Endothelial cell of umbilical vein (primary cell): Measurements from ENCODE around the gene ERBB4. TPM values are rescaled to one million over a fixed set of nuclear protein-coding genes. Genes with fewer than 3 reads are reported as not detected.

Experiments used
- BruUV-seq: library from RNA; stranded (reverse); fragments of 400-500 nt; replicated peaks from 2 replicates; lab custom pipeline; 2021; lab: Mats Ljungman, UMichigan
- CTCF ChIA-PET: fragments of 300-600, 350-600 bp; sonication (Branson Sonifier 250); formaldehyde crosslinking; loops from one replicate; lab custom pipeline; 2021; ENCODE audit warnings: antibody characterized with exemption, inconsistent platforms; lab: Charles Lee
- POLR2A ChIA-PET: fragments of 300-600, 350-600 bp; sonication (Branson Sonifier 250); formaldehyde crosslinking; loops from one replicate; lab custom pipeline; 2021; ENCODE audit warnings: antibody characterized with exemption, inconsistent platforms; lab: Charles Lee
- DNase-seq: peaks from one replicate; pipeline ENCODE4 v3.0.0-alpha.2; 2011; ENCODE audit warnings: low read depth, low spot score
- FAIRE-seq: peaks from 2 replicates; lab custom pipeline; 2011; peaks lifted over from hg19 to GRCh38; lab: Jason Lieb, UNC
- H2AFZ ChIP-seq: 2 replicates; pipeline ENCODE4 v1.6.0; 2012; ENCODE audit warnings: low read depth, low read length, control low read depth, inconsistent platforms
- H3K27ac ChIP-seq: 2 replicates; pipeline ENCODE4 v1.5.1; 2011; ENCODE audit warnings: low read depth, mild to moderate bottlenecking, control low read depth, low read length, moderate library complexity; ENCODE audit not compliant: insufficient read depth
- H3K27me3 ChIP-seq, 2 experiments: 2 replicates each; pipeline versions ENCODE4 v1.6.0 to v1.6.1; 2011; ENCODE audit warnings: low read length in 2 of 2, mixed read lengths in 1 of 2; ENCODE audit not compliant: control insufficient read depth in 2 of 2, insufficient read depth in 2 of 2
- H3K36me3 ChIP-seq, 2 experiments: 2 replicates in 1 of 2; 3 replicates in 1 of 2; pipeline ENCODE4 v1.5.1; 2011; ENCODE audit warnings: low read length in 2 of 2, mild to moderate bottlenecking in 1 of 2, moderate library complexity in 1 of 2; ENCODE audit not compliant: control insufficient read depth in 2 of 2, insufficient read depth in 2 of 2; ENCODE audit errors: extremely low read depth in 1 of 2
- H3K4me1 ChIP-seq: 3 replicates; pipeline ENCODE4 v1.5.1; 2011; ENCODE audit warnings: mild to moderate bottlenecking, low read length; ENCODE audit not compliant: control insufficient read depth, insufficient read depth; ENCODE audit errors: extremely low read depth
- H3K4me2 ChIP-seq: 2 replicates; pipeline ENCODE4 v1.6.1; 2011; ENCODE audit warnings: low read length, control low read depth, mixed read lengths; ENCODE audit not compliant: insufficient read depth
- H3K4me3 ChIP-seq, 3 experiments: fragments of 200-600 bp in 1 of 3; sonication (generic), shearing (Covaris generic) in 1 of 3; replicated peaks in 1 of 3; 2 replicates each; pipeline ENCODE4 v1.5.1; 2011 to 2016; ENCODE audit warnings: control low read depth in 3 of 3, low read length in 3 of 3, mild to moderate bottlenecking in 2 of 3, inconsistent platforms in 1 of 3, low read depth in 1 of 3, moderate library complexity in 1 of 3; ENCODE audit not compliant: insufficient read depth in 1 of 3
- H3K79me2 ChIP-seq: 2 replicates; pipeline ENCODE4 v1.6.0; 2012; ENCODE audit warnings: low read length, inconsistent platforms; ENCODE audit not compliant: control insufficient read depth, insufficient read depth
- H3K9ac ChIP-seq: replicated peaks from 2 replicates; pipeline ENCODE3; 2011; ENCODE audit warnings: low read length, control low read depth; ENCODE audit not compliant: insufficient read depth; ENCODE audit errors: extremely low read depth
- H3K9me1 ChIP-seq: replicated peaks from 3 replicates; pipeline ENCODE4 v1.6.0; 2011; ENCODE audit warnings: mild to moderate bottlenecking, low read length; ENCODE audit not compliant: control insufficient read depth, insufficient read depth; ENCODE audit errors: extremely low read depth
- H3K9me3 ChIP-seq: replicated peaks from 2 replicates; pipeline ENCODE4 v1.5.1; 2012; ENCODE audit warnings: low read length, inconsistent platforms; ENCODE audit not compliant: control insufficient read depth, insufficient read depth
- H4K20me1 ChIP-seq: replicated peaks from 2 replicates; pipeline ENCODE3; 2011; ENCODE audit warnings: mild to moderate bottlenecking, low read length; ENCODE audit not compliant: control insufficient read depth, insufficient read depth; ENCODE audit errors: extremely low read depth
- CTCF ChIP-seq, 2 donors: IDR thresholded peaks; 1 replicate in 1 of 2; 2 replicates in 1 of 2; pipeline ENCODE4 v1.5.1; 2011; ENCODE audit warnings: low read length in 2 of 2, mild to moderate bottlenecking in 2 of 2, moderate library complexity in 2 of 2, control low read depth in 1 of 2, inconsistent platforms in 1 of 2, low read depth in 1 of 2; ENCODE audit not compliant: insufficient read depth in 1 of 2; ENCODE audit errors: extremely low read depth in 1 of 2
- EZH2 ChIP-seq: IDR thresholded peaks from 2 replicates; pipeline ENCODE4 v1.6.1; 2012; ENCODE audit warnings: borderline replicate concordance, low read depth, mild to moderate bottlenecking, moderate library complexity, low read length, inconsistent platforms; ENCODE audit not compliant: severe bottlenecking
- FOS ChIP-seq: IDR thresholded peaks from 2 replicates; pipeline ENCODE4 v1.6.1; 2011; ENCODE audit warnings: mild to moderate bottlenecking, low read length, moderate library complexity, borderline replicate concordance; ENCODE audit not compliant: insufficient read depth
- GATA2 ChIP-seq: IDR thresholded peaks from 2 replicates; pipeline ENCODE4 v1.7.0; 2011; ENCODE audit warnings: low read depth, mild to moderate bottlenecking, moderate library complexity, mixed read lengths, low read length; ENCODE audit not compliant: insufficient read length, insufficient read depth
- JUN ChIP-seq: IDR thresholded peaks from 2 replicates; pipeline ENCODE4 v1.6.1; 2011; ENCODE audit warnings: borderline replicate concordance, low read depth; ENCODE audit not compliant: insufficient read length, insufficient read depth
- MAX ChIP-seq: IDR thresholded peaks from 2 replicates; pipeline ENCODE4 v1.6.1; 2011; ENCODE audit not compliant: insufficient read depth, insufficient read length
- MYC ChIP-seq: IDR thresholded peaks from one replicate; pipeline ENCODE4 v1.6.1; 2011; ENCODE audit warnings: mild to moderate bottlenecking, low read depth, low read length
- POLR2A ChIP-seq: IDR thresholded peaks from 2 replicates; pipeline ENCODE4 v1.6.1; 2012; ENCODE audit warnings: low read depth, mild to moderate bottlenecking, control low read depth, low read length
- POLR2AphosphoS5 ChIP-seq: IDR thresholded peaks from 2 replicates; pipeline ENCODE4 v1.6.1; 2012; ENCODE audit warnings: low read depth, mild to moderate bottlenecking, control low read depth, low read length, moderate library complexity; ENCODE audit not compliant: insufficient read depth
- dilution Hi-C: fragments of 300-500 bp; cut with MboI; formaldehyde crosslinking; loops from one replicate; pipeline ENCODE4 v1.15.0; 2019; ENCODE audit warnings: low sequenced_read_pairs; ENCODE audit not compliant: extremely low pct_ligation_motif_present
- intact Hi-C: fragments of 100-400 bp; cut with micrococcal nuclease; formaldehyde crosslinking; loops from one replicate; pipeline ENCODE4 v1.10.0; 2022
- polyA plus RNA-seq, 4 experiments: library from polyadenylated mRNA; depleted of rRNA in 3 of 4; stranded (reverse) in 3 of 4; unstranded in 1 of 4; fragments of >200 nt; gene quantifications; 2 replicates each; pipeline versions ENCODE4 v1.2.1 to v1.2.3, GENCODE V29; 2011 to 2012; ENCODE audit warnings: missing spikeins in 1 of 4
- total RNA-seq: library from RNA; stranded (reverse); gene quantifications from 2 replicates; pipeline ENCODE4 v1.2.3, GENCODE V29; 2021

Gene ERBB4
- total and polyA plus RNA-seq, 2 donors (not counting 3 experiments of a cell fraction or from before 2014, with no cell fraction given), result 0.01 to 0.27 TPM

- FAIRE-seq, result no peak
Observed at GRCh38 chr2:212133337-212133736, 405.3 kb downstream of the ERBB4 start.

GRCh38 chr2:212124598-212124997 lies 414.0 kb downstream of the ERBB4 start:
- BruUV-seq, result no TSS peak
- dilution Hi-C loops, result no loop called here
- intact Hi-C loops, result no loop called here
- H2AFZ ChIP-seq, result no peak overlapping the region
- H3K36me3 ChIP-seq, result no peaks in the 10 kb centered on the region
- no peak overlapping the region for H3K9ac ChIP-seq
- no peak overlapping the region for H3K4me2 ChIP-seq
- H3K27me3 ChIP-seq, result no peaks in the 10 kb centered on the region
- H3K27ac ChIP-seq, result no peak overlapping the region
- no peaks in the 10 kb centered on the region for H3K9me1 ChIP-seq
- H3K9me3 ChIP-seq, result no peaks in the 10 kb centered on the region
- H4K20me1 ChIP-seq, result no peaks in the 10 kb centered on the region
- H3K4me3 ChIP-seq, result no peak overlapping the region
- no peak for DNase-seq
- POLR2A ChIA-PET, result no interaction called here
- CTCF ChIA-PET, result no interaction called here
- H3K4me1 ChIP-seq, result peaks cover 5% of the 10 kb centered on the region
- FAIRE-seq, result no peak
- TF ChIP-seq MAX, result no peak
- no peak for TF ChIP-seq FOS
- TF ChIP-seq POLR2A, result no peak
- no peak for TF ChIP-seq JUN
- TF ChIP-seq CTCF (IDR thresholded peaks at IDR 0.05; ENCODE audit: extremely low read depth in 1 of 2, insufficient read depth in 1 of 2, low read depth in 1 of 2, low read length in 2 of 2), result no peak
- no peak for TF ChIP-seq EZH2
- no peak for TF ChIP-seq POLR2AphosphoS5
- TF ChIP-seq MYC, result no peak
- TF ChIP-seq GATA2, result no peak
- H3K79me2 ChIP-seq, result no peaks in the 10 kb centered on the region

More at GRCh38 chr2:212133337-212133736, 405.3 kb downstream of the ERBB4 start:
- ChIA-PET POLR2A (no interaction called here), CTCF (no interaction called here)
- intact Hi-C loops, result loop anchor here (10.0 kb wide), 1 partner anchor 259 kb away; no protein-coding TSS in a partner anchor
- Histone ChIP-seq H3K27ac (no peak overlapping the region), H3K79me2 (no peaks in the 10 kb centered on the region), H3K9me3 (no peaks in the 10 kb centered on the region), H2AFZ (no peak overlapping the region), H3K4me3 (no peak overlapping the region), H3K27me3 (no peaks in the 10 kb centered on the region), H3K4me2 (no peak overlapping the region), H3K36me3 (no peaks in the 10 kb centered on the region), H3K4me1 (peaks cover 5% of the 10 kb centered on the region), H4K20me1 (no peaks in the 10 kb centered on the region), H3K9me1 (no peaks in the 10 kb centered on the region), H3K9ac (no peak overlapping the region)
- BruUV-seq, result no TSS peak
- TF ChIP-seq POLR2AphosphoS5 (no peak), MAX (no peak), MYC (no peak)
- dilution Hi-C loops, result no loop called here
- no peak for DNase-seq
